Ramos (cell line): ENCODE results near the gene MCRIP1.

Experiments used
- in situ Hi-C: fragments of 300-500 bp; cut with MboI; formaldehyde crosslinking; loops from one replicate; pipeline ENCODE4 v1.14.3; 2022; ENCODE audit warnings: low sequenced_read_pairs; ENCODE audit not compliant: unreplicated experiment

MCRIP1 gene

GRCh38 chr17:81863123-81863675 lies 30.1 kb upstream of the MCRIP1 start:
- in situ Hi-C loops: no loop called here

- in situ Hi-C loops: no loop called here
Observed at GRCh38 chr17:81860756-81861568, 27.9 kb upstream of the MCRIP1 start.

DNA sequence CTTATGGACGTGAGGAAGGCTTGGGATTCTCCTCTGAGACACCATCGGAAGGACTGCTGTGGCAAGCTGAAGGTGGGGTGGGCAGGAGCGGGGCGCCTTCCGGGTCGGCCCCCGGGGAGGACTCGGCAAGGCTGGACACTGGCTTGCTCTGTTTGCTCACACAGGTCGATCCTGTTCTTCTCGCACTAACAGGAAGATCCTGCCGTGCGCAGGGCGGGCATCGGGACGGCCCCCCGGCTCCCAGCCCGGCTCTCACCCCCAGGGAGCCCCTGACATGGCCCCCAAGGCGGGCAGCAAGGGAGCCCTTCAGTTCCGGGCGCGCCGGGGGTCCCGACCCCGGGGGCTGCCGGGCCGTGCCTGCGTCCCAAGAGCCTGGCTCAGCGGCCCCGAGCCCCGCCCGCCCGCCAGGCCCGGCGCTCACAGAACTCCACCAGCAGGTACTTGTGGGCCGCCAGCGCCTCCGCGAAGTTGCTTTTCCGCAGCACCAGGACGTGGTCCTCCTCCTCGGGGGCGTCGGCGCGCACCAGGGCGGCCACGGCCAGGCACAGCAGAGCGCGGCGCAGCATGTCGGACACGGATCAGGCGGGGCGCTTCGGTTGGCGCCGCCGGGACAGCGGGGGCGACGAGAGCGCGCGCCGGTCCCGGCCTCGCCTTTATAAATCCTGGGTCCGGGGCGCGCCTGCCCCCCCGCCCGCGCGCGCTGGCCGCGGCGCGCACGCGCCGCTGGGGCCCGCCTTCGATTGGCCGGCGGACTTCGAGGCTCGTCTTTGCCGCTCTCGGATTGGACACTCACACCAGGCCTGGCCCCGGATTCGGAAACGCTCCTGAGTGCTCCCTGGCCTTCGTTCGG lies 27.0 kb upstream of the MCRIP1 start, which contains the start of gene P4HB:
Gene P4HB (minus strand): TSS at position 630 of the 850 bp plus-strand sequence. CDS start 64 bp downstream, at position 566.
- in situ Hi-C loops: no loop called here

GRCh38 chr17:81858967-81859905 lies 26.1 kb upstream of the MCRIP1 start:
- in situ Hi-C loops: no loop called here

DNA sequence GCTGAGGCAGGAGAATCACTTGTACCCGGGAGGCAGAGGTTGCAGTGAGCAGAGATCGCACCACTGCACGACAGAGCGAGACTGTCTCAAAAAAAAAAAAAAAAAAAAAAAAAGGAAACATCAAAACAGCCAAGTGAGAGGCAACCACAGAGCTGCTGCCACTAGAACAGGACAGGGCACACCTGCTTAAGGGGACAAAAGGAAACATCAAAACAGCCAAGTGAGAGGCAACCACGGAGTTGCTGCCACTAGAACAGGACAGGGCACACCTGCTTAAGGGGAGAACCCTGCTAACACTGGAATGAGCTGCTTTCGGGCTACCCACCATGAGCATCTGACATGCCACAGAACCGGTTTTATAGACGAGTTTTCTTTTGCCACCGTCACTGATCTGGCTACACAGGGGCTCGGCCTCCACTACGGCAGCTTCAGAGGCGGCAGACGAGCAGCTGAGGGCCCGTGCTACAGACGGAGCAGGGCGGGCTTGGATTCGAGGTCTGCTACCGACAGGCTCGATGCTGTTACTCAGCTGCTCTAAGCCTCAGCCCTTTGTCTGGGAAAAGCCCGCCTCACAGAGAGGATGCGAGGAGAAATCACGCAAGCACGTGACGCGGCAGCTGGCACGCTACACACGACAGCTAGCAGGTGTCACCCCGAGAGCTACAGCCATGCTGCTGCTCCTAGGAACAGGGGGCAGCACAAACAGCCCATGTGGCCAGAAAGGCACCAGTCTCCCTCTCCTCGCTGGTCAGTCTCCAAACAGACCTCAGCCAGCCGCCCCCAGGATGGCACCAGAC lies 25.3 kb upstream of the MCRIP1 start:
- in situ Hi-C loops: no loop called here

- in situ Hi-C loops: no loop called here
Observed at GRCh38 chr17:81854974-81855774, 22.1 kb upstream of the MCRIP1 start.

GRCh38 chr17:81852237-81852636 lies 19.1 kb upstream of the MCRIP1 start:
- in situ Hi-C loops: no loop called here

DNA sequence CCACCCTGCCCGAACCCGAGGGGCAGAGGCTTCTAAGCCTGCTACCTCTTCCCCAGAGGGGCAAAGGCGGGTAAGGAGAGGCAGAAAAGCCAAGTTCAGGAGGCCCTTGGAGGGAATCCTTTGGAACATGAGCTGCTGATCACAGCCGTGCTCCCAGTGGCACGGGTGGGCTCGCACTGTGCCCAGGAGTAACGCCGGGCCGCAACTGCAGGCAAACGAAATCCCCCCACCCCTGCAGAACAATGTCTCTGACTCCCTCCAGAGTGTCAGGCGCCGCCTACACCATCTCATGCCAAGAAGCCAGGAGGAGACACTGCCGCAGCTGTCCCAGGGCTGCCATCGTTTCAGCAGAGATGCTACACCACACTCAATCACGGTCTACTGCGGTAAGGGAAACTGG lies 18.3 kb upstream of the MCRIP1 start:
- in situ Hi-C loops: no loop called here

DNA sequence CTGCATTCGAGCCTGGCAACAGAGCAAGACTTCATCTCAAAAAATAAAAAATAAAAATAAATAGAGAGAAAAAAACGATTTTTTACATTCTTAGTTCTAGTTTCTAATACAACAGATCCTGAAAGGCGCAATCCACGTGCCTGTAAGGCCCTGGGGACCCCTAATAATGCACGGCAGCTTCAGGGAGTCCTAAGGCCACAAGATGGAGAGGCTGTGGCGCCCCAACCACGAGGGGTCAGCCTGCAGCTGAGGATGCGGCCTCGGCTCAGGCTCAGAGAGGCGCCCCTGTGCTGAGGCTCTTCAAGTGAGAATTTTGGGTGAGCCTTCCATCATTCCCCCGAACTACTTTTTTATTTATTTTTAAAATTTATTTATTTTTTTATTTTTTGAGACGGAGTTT lies 16.4 kb upstream of the MCRIP1 start:
- in situ Hi-C loops: no loop called here

DNA sequence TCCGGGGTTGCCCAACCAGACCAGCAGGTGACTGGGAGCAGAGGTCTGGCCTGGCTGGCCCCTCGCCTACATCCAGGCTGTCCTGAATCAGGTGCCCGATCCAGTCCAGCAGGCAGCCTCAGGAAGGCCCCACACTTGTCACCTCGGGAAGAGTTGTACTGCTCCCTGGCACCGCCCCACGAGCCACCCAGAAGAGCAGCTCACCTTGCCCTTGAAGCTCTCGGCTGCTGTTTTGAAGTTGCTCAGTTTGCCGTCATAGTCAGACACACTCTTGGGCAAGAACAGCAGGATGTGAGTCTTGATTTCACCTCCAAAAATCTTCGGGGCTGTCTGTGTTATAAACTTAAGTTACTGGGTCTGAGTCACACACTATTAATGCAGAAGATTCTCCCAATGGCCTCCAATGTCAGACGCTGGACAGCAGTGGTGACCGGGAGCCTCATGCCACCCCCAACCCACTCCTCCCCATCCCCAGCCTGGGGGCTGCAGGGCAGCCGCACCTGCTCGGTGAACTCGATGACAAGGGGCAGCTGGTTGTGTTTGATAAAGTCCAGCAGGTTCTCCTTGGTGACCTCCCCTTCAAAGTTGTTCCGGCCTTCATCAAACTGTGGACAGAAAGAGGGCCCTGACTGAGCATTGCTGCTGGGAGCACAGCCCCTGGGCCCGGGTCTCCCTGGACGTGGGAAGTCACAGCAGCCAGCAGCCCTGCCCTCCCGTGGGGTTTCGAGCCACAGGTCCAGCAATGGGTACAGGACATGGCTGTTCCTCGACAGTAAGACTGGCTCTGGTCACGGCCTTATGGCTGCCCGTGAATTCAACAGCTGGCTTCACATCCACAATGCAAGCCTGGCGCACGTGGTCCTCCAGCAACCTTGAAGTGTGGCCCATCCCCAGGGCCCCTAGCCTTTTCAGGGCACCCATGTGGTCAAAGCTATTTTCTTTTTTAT lies 13.9 kb upstream of the MCRIP1 start:
- in situ Hi-C loops: no loop called here

DNA sequence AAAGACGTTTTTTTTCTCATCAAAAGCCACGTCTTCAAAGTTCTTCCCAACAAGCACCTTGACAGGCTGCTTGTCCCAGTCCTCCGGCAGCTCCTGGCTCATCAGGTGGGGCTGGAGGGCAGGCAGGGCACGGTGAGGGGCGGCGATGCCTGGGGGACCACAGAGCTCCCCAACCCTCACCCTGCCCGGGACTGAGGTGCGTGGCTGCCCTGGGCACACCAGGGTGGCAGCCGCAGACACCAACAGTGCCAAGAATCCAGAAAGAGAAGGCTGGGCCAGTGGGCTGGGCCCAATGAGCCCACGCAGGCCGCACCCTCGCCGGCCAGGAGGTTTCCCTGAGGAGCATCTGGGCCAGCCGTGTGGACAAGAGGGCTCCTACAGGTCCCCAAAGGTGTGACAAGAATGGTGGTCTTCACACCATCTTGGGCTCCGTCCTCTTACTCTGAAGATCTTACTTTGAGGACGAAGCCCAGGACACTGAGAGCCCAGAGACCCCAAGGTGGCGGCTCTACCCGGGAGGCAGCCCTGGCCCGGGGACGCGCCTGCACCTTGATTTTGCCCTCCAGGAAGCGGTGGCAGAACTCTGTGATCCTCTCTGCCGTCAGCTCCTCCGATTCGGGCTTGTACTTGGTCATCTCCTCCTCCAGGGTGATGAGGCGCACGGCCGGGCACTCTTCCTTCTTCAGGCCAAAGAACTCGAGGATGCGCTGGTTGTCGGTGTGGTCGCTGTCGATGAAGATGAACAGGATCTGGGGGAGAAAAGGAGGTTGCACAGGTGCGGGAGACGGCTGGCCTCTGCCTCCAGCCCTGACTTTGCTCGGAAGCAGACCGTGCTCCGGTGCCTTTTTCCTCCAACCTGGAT lies 13.0 kb upstream of the MCRIP1 start:
- in situ Hi-C loops: no loop called here

GRCh38 chr17:81845361-81845760 lies 12.3 kb upstream of the MCRIP1 start:
- in situ Hi-C loops: no loop called here

DNA sequence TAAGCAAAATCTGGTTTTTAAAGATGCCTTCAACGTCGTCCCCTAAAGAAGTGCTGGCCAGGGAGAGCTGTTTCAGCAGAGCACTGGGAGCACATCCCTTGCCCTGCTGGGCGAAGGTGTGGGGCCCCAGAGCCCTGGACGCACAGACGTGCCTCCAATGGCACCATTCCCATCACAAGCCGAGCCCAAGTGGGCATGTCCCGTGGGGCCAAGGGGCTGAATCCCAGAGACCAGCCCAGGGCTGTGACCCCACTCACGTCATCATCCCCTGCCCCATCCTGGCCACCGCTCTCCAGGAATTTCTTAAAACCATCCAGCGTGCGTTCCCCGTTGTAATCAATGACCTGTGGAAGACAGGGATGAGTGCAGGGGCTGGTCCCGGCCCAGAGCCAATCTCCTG lies 11.8 kb upstream of the MCRIP1 start:
- in situ Hi-C loops: no loop called here

DNA sequence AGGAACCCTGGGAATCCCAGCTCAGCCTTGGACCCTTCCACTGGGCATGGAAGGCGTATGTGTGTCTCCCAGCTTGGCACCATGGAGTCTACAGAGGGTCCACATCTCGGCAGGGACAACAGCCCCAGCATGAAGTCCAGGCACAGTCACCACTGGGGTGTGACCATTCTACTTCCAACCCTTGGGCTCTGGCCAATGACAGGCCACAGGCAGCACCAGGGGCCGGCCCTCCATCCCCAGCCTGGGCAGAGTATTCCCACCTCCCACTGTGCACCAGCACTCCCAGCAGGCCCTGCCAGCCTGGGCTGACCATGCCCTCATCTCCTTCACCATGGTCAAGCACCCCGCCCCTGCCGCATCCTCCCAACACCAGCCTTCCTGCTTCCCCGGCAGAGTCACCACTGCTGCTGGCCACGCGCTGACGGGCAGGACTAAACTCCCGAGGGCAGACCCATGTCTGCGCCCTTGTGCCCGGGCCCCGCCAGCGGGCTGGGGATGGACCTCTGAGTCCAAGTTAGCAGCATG lies 11.3 kb upstream of the MCRIP1 start:
- in situ Hi-C loops: no loop called here

- in situ Hi-C loops: no loop called here
Observed at GRCh38 chr17:81843713-81844326, 10.7 kb upstream of the MCRIP1 start.
